ENCODE data around the gene IP6K2. TPM values are rescaled to one million over a fixed set of nuclear protein-coding genes. Genes with fewer than 3 reads are reported as not detected.

Gene IP6K2
- total and polyA plus RNA-seq, 7 donors = 14.0 to 36.8 (median 22.5) TPM

DNA sequence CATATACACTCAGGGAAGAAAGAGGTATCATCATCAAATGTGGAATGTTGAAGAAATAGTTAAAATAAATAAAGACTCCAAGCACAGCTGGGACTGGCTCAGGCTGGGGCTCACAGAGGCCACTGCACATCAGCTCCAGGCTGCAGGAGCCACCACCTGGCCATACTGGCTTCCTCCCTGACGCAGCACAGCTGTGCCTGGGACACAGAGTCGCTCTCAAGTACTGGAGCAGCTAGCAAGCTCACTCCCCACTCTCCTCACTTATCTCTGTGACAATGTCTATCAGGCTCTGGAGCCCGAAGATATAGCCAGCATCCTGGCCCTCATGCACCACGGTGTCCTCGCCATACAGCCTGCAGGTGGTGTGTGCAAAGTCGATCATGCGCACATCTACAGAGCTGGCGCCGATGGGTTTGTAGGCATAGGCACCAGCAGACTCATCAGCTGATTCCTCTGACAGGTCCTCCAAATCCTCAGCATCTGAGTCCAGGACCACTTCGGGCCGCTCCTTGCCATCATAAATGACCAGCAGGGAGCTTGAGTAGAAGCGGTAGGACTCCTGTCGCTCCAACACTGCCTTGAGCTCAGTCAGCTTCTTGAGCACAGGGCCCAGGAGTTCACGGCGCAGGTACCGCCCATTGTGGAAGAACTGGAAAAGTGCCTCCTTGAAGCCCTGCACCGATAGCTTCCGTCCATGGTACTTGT, 28.8 kb downstream of the IP6K2 start:
- no peak overlapping the region for H3K4me3 ChIP-seq
- WGBS, 3 donors = 79 to 87% (median 82%) methylated on average over 18 of the region's 18 CpGs
- H3K27ac ChIP-seq = no peak overlapping the region
- no peaks in the 10 kb centered on the region for H3K9me3 ChIP-seq
- intact Hi-C loops (cut with DNase I) = loop anchor here in 1 of 2 donors (5.0 to 10.0 kb wide), 2 partner anchors 49 to 223 kb away; a partner anchor contains a TSS
- H3K27me3 ChIP-seq (ENCODE audit: insufficient read depth in 3 of 3, low read length in 2 of 3) = no peaks in the 10 kb centered on the region
- ATAC-seq = no peak
- DNase-seq = no peak
- H3K36me3 ChIP-seq (ENCODE audit: insufficient read depth in 1 of 2, low read depth in 1 of 2) = peaks cover 5 to 61% of the 10 kb centered on the region in 2 donors
- TF ChIP-seq, protein P1, sequence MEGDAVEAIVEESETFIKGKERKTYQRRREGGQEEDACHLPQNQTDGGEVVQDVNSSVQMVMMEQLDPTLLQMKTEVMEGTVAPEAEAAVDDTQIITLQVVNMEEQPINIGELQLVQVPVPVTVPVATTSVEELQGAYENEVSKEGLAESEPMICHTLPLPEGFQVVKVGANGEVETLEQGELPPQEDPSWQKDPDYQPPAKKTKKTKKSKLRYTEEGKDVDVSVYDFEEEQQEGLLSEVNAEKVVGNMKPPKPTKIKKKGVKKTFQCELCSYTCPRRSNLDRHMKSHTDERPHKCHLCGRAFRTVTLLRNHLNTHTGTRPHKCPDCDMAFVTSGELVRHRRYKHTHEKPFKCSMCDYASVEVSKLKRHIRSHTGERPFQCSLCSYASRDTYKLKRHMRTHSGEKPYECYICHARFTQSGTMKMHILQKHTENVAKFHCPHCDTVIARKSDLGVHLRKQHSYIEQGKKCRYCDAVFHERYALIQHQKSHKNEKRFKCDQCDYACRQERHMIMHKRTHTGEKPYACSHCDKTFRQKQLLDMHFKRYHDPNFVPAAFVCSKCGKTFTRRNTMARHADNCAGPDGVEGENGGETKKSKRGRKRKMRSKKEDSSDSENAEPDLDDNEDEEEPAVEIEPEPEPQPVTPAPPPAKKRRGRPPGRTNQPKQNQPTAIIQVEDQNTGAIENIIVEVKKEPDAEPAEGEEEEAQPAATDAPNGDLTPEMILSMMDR (IDR thresholded peaks at IDR 0.05) = no peak
- H3K4me1 ChIP-seq = peaks cover 26% of the 10 kb centered on the region

DNA sequence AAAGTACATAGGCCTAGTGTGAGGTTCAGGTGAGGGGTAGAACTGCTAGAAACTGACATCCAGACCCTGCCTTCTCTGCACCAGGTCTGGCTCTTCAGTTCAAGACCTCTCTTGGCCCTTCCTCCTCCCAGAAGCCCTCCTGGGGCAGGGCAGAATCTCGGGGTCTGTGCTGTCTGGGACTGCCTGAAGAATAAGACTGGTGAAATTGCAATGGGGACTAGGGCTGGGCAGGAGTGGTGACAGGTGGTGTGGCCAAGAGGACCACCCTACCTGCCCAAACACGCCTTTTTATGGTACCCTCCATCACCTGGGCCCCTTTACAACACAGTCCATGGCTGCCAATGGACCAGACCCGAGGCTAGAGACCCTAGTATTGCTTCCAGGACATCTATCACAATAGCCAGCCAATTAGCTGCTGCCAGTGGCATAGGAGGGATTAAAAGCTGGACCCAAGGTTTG, 29.8 kb downstream of the IP6K2 start:
- DNase-seq = no peak
- intact Hi-C loops (cut with DNase I) = loop anchor here in 1 of 2 donors (5.0 to 10.0 kb wide), 2 partner anchors 50 to 222 kb away; a partner anchor contains a TSS
- TF ChIP-seq, protein P1 (IDR thresholded peaks at IDR 0.05) = no peak
- H3K4me1 ChIP-seq = peaks cover 26% of the 10 kb centered on the region
- no peaks in the 10 kb centered on the region for H3K27me3 ChIP-seq (ENCODE audit: insufficient read depth in 3 of 3, low read length in 2 of 3)
- peaks cover 5 to 53% of the 10 kb centered on the region in 2 donors for H3K36me3 ChIP-seq (ENCODE audit: insufficient read depth in 1 of 2, low read depth in 1 of 2)
- no peaks in the 10 kb centered on the region for H3K9me3 ChIP-seq
- no peak overlapping the region for H3K4me3 ChIP-seq
- H3K27ac ChIP-seq = peak overlapping the region; percentile 86
- 46 to 56% (median 54%) methylated on average over 3 of the region's 3 CpGs for WGBS, 3 donors
- ATAC-seq = no peak

DNA sequence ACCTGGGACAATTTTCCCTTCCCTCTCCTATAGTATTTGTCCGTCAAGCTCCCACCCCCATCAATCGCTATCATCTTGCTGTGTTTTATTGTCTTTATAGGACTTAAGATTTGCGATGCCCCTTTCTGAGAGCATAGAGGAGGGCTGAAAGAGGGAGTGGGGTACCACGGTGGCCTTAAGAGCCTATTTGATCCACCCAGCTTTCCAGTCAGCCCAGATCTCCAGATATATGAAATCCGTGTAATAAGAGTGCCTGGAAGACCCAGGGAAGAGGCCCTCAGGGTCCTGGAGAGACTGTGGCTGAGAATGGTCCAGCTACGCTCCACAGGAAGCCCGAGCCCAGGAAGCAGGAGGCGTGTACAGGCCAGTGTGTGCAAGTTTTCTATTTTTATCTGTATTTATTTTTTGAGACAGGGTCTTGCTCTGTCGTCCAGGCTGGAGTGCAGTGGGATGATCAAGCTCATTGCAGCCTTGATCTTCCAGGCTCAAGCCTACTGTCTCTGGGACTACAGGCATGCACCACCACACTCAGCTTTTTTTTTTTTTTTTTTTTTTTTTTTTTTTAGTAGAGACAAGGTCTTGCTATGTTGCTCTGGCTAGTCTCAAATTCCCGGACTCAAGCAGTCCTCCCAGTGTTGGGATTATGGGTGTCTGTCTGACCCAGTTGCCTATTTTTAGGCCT, 30.3 kb downstream of the IP6K2 start:
- H3K4me3 ChIP-seq = peak overlapping the region; percentile 96
- DNase-seq = no peak
- WGBS, 3 donors = 38 to 54% (median 44%) methylated on average over 10 of the region's 10 CpGs
- H3K36me3 ChIP-seq (ENCODE audit: insufficient read depth in 1 of 2, low read depth in 1 of 2) = peaks cover 5 to 53% of the 10 kb centered on the region in 2 donors
- peak in 2 of 4 donors; percentile 8 to 29 for ATAC-seq
- H3K27ac ChIP-seq = peak overlapping the region; percentile 86
- no peaks in the 10 kb centered on the region for H3K27me3 ChIP-seq (ENCODE audit: insufficient read depth in 3 of 3, low read length in 2 of 3)
- TF ChIP-seq, protein P1 (IDR thresholded peaks at IDR 0.05) = no peak
- H3K4me1 ChIP-seq = peaks cover 26% of the 10 kb centered on the region
- intact Hi-C loops (cut with DNase I) = loop anchor here in 1 of 2 donors (5.0 to 10.0 kb wide), 2 partner anchors 51 to 222 kb away; a partner anchor contains a TSS
- no peaks in the 10 kb centered on the region for H3K9me3 ChIP-seq

DNA sequence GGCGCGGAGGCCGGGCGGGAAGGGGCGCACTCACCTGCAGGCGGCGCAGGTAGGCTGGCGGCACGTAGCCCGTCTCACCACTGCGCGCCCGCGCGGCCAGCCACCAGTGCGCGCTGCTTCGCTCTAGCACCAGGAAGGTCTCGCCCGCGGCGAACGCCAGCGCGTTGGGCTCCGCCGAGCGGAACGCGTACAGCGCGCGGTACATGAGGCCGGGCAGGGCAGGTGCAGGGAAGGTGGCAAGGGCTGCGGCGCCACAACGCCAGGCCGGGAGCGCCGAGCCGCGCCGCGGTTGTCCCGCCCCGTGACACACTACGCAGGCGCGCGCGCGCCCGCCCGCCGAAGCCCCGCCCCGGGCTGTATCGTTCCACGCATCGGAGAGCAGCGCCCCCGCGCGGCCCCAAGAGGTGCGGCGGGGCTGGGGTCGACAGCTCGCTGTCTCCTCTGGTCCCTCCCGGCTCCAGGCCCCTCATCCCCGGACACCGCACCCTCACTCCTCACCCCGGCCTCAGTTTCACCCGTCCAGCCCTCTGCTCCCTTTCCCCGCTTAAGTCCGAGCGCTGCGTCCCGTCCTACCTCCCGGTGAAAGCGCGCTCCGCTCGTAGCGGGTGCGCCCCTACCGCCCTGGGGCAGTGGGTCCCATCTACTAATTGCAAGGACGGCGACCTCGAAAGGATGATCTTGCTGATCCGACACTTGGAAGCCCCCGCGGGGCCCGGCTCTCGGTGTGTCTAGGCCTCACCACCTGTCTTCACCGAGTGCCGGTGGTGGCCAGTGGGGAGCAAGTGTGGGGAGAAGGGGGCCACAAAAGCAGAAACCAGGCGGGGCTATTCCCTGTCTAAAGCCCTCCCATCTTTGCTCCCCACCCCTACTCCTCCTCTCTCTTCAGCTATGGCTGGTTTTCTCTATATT, 31.2 kb downstream of the IP6K2 start, which contains the start of gene NCKIPSD:
Gene NCKIPSD, minus strand, starts transcription at position 313 of the 909 bp plus-strand sequence. Its CDS starts 108 bp downstream, at position 205.
- peak; percentile 95 to 97 (median 97) for ATAC-seq
- TF ChIP-seq, protein P1 (IDR thresholded peaks at IDR 0.05) = peak; percentile 84
- WGBS, 3 donors = 0 to 2% (median 1%) methylated on average over 53 to 97 of the region's 97 CpGs
- DNase-seq = peak; percentile 91 to 95
- Histone ChIP-seq H3K9me3 (no peaks in the 10 kb centered on the region), H3K36me3 (ENCODE audit: insufficient read depth in 1 of 2, low read depth in 1 of 2) (peaks cover 5 to 53% of the 10 kb centered on the region in 2 donors), H3K4me3 (peak within 1 kb of the TSS; percentile 96), H3K27ac (peak within 1 kb of the TSS; percentile 86), H3K27me3 (ENCODE audit: insufficient read depth in 3 of 3, low read length in 2 of 3) (no peaks in the 10 kb centered on the region), H3K4me1 (peaks cover 26% of the 10 kb centered on the region)
- intact Hi-C loops (cut with DNase I) = loop anchor here in 1 of 2 donors (5.0 to 10.0 kb wide), 2 partner anchors 51 to 221 kb away; a partner anchor contains a TSS

Data from psoas muscle (tissue), 8 donors.